ENCODE results near the gene RUNX2.

Gene RUNX2

DNA sequence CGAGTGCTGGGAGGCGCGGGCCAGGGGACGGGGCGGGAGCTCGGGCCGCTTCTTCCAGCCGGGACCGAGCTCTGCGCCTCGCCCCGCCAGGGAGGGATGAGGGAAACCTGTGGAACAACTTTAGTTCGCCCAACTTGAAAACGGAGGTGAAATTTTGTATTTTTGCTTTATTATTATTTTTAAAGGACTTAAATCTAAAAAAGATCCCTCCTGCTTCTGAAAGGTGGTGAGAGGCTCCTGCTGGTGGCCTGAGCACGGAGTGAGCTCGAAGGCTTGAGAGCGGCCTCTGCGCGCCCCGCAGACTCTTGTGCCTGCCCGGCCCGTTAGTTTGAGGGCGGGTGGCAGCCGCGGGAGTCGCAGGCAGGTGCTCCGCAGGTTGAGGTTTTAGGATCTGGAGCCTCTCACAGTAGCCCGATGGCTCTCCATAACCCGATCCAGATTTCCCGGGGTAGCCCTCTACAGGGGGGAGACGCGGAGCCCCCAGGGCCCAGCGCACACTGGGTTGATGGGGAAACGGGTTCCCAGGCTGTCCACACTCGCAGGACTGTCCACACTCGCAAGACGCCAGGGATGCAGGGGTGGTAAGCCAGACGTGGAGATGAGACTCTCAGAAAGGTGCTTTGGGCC lies 95.8 kb downstream of the RUNX2 start:
- ChIA-PET CTCF (interaction anchor here (0.6 kb wide), 1 partner anchor 266 kb away, joined by 3 read pairs; no protein-coding TSS in a partner anchor), POLR2A (no interaction called here)
- no peak for DNase-seq (ENCODE audit: extremely low spot score)
- no peak for TF ChIP-seq L3MBTL2 (conservative IDR thresholded peaks at IDR 0.05)
- TF ChIP-seq ARNT (IDR thresholded peaks at IDR 0.05), result no peak
- TF ChIP-seq, protein P1, sequence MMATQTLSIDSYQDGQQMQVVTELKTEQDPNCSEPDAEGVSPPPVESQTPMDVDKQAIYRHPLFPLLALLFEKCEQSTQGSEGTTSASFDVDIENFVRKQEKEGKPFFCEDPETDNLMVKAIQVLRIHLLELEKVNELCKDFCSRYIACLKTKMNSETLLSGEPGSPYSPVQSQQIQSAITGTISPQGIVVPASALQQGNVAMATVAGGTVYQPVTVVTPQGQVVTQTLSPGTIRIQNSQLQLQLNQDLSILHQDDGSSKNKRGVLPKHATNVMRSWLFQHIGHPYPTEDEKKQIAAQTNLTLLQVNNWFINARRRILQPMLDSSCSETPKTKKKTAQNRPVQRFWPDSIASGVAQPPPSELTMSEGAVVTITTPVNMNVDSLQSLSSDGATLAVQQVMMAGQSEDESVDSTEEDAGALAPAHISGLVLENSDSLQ (IDR thresholded peaks at IDR 0.05), result no peak
- TF ChIP-seq BHLHE40 (IDR thresholded peaks at IDR 0.05; ENCODE audit: borderline replicate concordance), result no peak
- TF ChIP-seq SUZ12 (IDR thresholded peaks at IDR 0.05), result no peak
- no peak for TF ChIP-seq TARDBP (IDR thresholded peaks at IDR 0.05)
- no peak for TF ChIP-seq SP1 (IDR thresholded peaks at IDR 0.05)
- TF ChIP-seq LEF1 (IDR thresholded peaks at IDR 0.05; ENCODE audit: borderline replicate concordance), result no peak
- TF ChIP-seq FOXM1 (IDR thresholded peaks at IDR 0.05; ENCODE audit: borderline replicate concordance), result no peak
- no peak for TF ChIP-seq FOXK2 (IDR thresholded peaks at IDR 0.05)
- no peak for TF ChIP-seq FOXA1 (IDR thresholded peaks at IDR 0.05)

DNA sequence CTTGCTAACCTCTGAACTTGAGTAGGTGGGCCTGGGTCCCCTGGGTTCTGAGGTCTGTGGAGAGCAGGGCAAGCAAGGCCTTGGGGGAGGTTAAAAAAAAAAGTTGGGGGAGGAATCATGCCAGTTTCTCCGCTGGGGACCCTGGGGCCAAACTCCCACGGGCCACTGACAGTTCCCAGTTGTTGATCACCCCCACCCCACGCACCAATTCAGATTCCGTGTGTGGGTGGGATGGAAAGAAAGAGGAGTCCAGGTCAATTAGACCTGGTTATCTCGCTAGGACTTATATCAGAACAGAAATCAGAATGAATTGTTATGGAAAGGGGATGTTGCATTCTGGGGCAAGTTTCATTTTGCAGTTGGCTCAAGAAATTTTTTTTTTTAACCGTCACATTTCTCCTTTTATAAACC lies 96.3 kb downstream of the RUNX2 start:
- POLR2A ChIA-PET, result no interaction called here
- CTCF ChIA-PET, result no interaction called here
- no peak for TF ChIP-seq SUZ12 (IDR thresholded peaks at IDR 0.05)
- no peak for TF ChIP-seq ZNF384 (IDR thresholded peaks at IDR 0.05)
- TF ChIP-seq CTBP1 (IDR thresholded peaks at IDR 0.05; ENCODE audit: borderline replicate concordance), result no peak
- no peak for TF ChIP-seq LEF1 (IDR thresholded peaks at IDR 0.05; ENCODE audit: borderline replicate concordance)
- TF ChIP-seq, protein P1 (IDR thresholded peaks at IDR 0.05), result no peak
- no peak for TF ChIP-seq SP1 (IDR thresholded peaks at IDR 0.05)
- no peak for TF ChIP-seq HDGF (IDR thresholded peaks at IDR 0.05; ENCODE audit: borderline replicate concordance)
- no peak for TF ChIP-seq NFRKB (IDR thresholded peaks at IDR 0.05)
- no peak for TF ChIP-seq FOXK2 (IDR thresholded peaks at IDR 0.05)
- no peak for TF ChIP-seq TARDBP (IDR thresholded peaks at IDR 0.05)
- no peak for TF ChIP-seq FOXA1 (IDR thresholded peaks at IDR 0.05)
- TF ChIP-seq BHLHE40 (IDR thresholded peaks at IDR 0.05; ENCODE audit: borderline replicate concordance), result no peak
- no peak for TF ChIP-seq ELF4 (IDR thresholded peaks at IDR 0.05)
- no peak for TF ChIP-seq L3MBTL2 (conservative IDR thresholded peaks at IDR 0.05)
- no peak for TF ChIP-seq FOXM1 (IDR thresholded peaks at IDR 0.05; ENCODE audit: borderline replicate concordance)
- no peak for TF ChIP-seq ARNT (IDR thresholded peaks at IDR 0.05)

DNA sequence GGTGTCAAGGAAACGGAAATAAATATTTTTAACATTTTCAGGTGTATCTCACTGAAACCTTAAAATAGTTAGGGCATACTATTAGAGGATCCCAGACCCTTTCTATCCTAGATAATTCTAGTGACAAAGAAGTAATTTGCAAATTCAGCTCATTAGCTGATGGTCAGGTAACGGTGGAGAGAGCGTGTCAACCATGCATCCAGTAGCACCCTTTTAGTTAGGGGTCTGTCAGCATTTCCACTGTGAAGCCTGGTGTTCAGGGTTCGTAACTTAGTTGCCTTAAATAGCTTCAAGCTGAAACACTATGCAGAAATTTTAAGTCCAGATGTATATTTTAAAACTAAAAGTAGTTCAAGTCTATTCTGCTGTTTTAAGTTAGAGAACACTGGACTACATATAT lies 98.1 kb downstream of the RUNX2 start:
- ChIA-PET CTCF (interaction anchor here (1.4 kb wide), 1 partner anchor 289 kb away, joined by 3 read pairs; no protein-coding TSS in a partner anchor), POLR2A (no interaction called here)

More for the DNA sequence above, 96.3 kb downstream of the RUNX2 start:
- no peak for DNase-seq (ENCODE audit: extremely low spot score)

DNA sequence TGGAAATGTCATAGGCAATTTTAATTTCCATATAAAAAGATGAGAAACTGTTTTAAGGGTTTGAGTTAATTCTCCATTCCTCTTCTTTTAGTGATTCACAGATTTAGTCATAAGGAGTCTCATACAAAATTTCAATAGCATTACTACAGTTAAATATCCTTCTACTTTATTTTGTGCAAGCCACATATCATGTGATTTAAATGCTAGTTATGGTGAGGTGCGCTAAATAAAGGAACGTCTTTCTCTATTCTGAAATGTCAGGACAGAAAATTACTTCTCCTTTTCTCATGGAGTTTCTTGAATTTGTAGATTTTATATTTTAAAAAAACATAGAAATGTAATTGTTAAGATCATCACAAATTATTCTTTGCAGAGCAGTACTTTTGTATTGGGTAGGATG lies 99.6 kb downstream of the RUNX2 start:
- DNase-seq (ENCODE audit: extremely low spot score), result no peak
- TF ChIP-seq, protein P1 (IDR thresholded peaks at IDR 0.05), result no peak
- no peak for TF ChIP-seq FOXK2 (IDR thresholded peaks at IDR 0.05)
- TF ChIP-seq FOXA1 (IDR thresholded peaks at IDR 0.05), result no peak
- TF ChIP-seq BHLHE40 (IDR thresholded peaks at IDR 0.05; ENCODE audit: borderline replicate concordance), result no peak
- TF ChIP-seq ARNT (IDR thresholded peaks at IDR 0.05), result no peak
- TF ChIP-seq LEF1 (IDR thresholded peaks at IDR 0.05; ENCODE audit: borderline replicate concordance), result no peak
- no peak for TF ChIP-seq ZNF384 (IDR thresholded peaks at IDR 0.05)
- TF ChIP-seq L3MBTL2 (conservative IDR thresholded peaks at IDR 0.05), result no peak
- CTCF ChIA-PET, result no interaction called here
- POLR2A ChIA-PET, result no interaction called here

More for the DNA sequence above, 98.1 kb downstream of the RUNX2 start:
- DNase-seq (ENCODE audit: extremely low spot score), result no peak
- TF ChIP-seq NFRKB (IDR thresholded peaks at IDR 0.05), result no peak
- TF ChIP-seq CTBP1 (IDR thresholded peaks at IDR 0.05; ENCODE audit: borderline replicate concordance), result no peak
- no peak for TF ChIP-seq BHLHE40 (IDR thresholded peaks at IDR 0.05; ENCODE audit: borderline replicate concordance)
- no peak for TF ChIP-seq FOXA1 (IDR thresholded peaks at IDR 0.05)
- TF ChIP-seq, protein P1 (IDR thresholded peaks at IDR 0.05), result no peak
- TF ChIP-seq SUZ12 (IDR thresholded peaks at IDR 0.05), result no peak
- no peak for TF ChIP-seq LEF1 (IDR thresholded peaks at IDR 0.05; ENCODE audit: borderline replicate concordance)

DNA sequence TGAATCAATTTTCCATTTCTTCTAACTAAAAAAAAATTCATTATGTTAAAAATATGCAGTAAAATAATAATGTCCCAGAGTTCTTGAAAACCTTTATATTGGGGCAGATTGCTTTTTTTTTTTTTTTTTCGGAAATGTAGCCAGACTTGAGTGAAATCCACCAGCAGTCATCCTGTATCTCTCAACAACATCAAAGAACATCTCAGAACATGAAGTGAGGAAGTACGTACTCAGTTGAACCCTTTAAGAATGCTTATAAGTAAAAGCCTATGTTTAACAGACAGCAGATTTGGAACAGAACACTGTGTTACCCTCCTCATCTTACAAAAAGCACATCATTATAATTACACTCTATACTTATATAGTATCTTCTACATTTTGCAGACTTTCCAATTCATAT lies 100.6 kb downstream of the RUNX2 start:
- ChIA-PET CTCF (interaction anchor here (0.6 kb wide), 1 partner anchor 65 kb away, joined by 4 read pairs; no protein-coding TSS in a partner anchor), POLR2A (no interaction called here)
- no peak for DNase-seq (ENCODE audit: extremely low spot score)
- TF ChIP-seq SP1 (IDR thresholded peaks at IDR 0.05) (no peak), ELF4 (IDR thresholded peaks at IDR 0.05) (no peak), CTBP1 (IDR thresholded peaks at IDR 0.05; ENCODE audit: borderline replicate concordance) (no peak), FOXM1 (IDR thresholded peaks at IDR 0.05; ENCODE audit: borderline replicate concordance) (no peak), NFRKB (IDR thresholded peaks at IDR 0.05) (no peak), LEF1 (IDR thresholded peaks at IDR 0.05; ENCODE audit: borderline replicate concordance) (no peak), ZNF384 (IDR thresholded peaks at IDR 0.05) (no peak), FOXK2 (IDR thresholded peaks at IDR 0.05) (no peak), L3MBTL2 (conservative IDR thresholded peaks at IDR 0.05) (no peak), BHLHE40 (IDR thresholded peaks at IDR 0.05; ENCODE audit: borderline replicate concordance) (no peak), SUZ12 (IDR thresholded peaks at IDR 0.05) (no peak), ARNT (IDR thresholded peaks at IDR 0.05) (no peak)
- TF ChIP-seq, protein P1 (IDR thresholded peaks at IDR 0.05), result no peak

All from HEK293T (cell line).